Suprapubic skin (tissue), 4 donors: ENCODE data around the gene CTU1. TPM values are rescaled to one million over a fixed set of nuclear protein-coding genes. Genes with fewer than 3 reads are reported as not detected.
"Not testable (repeated sequence)": the region's sequence is repeated elsewhere in the genome, so short reads cannot be mapped to it uniquely, and the experiment has no call there.

Experiments
- DNase-seq, 2 donors: peaks; one replicate each; pipeline ENCODE4 v3.0.0-alpha.2; 2019; ENCODE audit warnings: low spot score in 2 of 2
- H3K27ac ChIP-seq: fragments of 200-600 bp; sonication (generic); one replicate; pipeline ENCODE4 v1.5.1; 2019
- H3K27me3 ChIP-seq: fragments of 200-600 bp; sonication (generic); one replicate; pipeline ENCODE4 v1.5.1; 2019
- H3K36me3 ChIP-seq: fragments of 200-600 bp; sonication (generic); one replicate; pipeline ENCODE4 v1.5.1; 2019
- H3K4me1 ChIP-seq: fragments of 200-600 bp; sonication (generic); one replicate; pipeline ENCODE4 v1.5.1; 2019
- H3K4me3 ChIP-seq: fragments of 200-600 bp; sonication (generic); one replicate; pipeline ENCODE4 v1.5.1; 2019; ENCODE audit warnings: mild to moderate bottlenecking
- H3K9me3 ChIP-seq: fragments of 200-600 bp; sonication (generic); one replicate; pipeline ENCODE4 v1.5.1; 2019
- EP300 ChIP-seq: sonication (generic); formaldehyde crosslinking; IDR thresholded peaks from one replicate; pipeline ENCODE4 v1.6.1; 2017; ENCODE audit warnings: antibody characterized with exemption
- POLR2A ChIP-seq, 2 donors: fragments of 450-650 bp; IDR thresholded peaks; one replicate each; pipeline ENCODE4 v1.6.1; 2017; ENCODE audit warnings: antibody characterized with exemption in 2 of 2, mild to moderate bottlenecking in 2 of 2, moderate library complexity in 2 of 2
- POLR2AphosphoS5 ChIP-seq, 3 donors: sonication (generic); formaldehyde crosslinking; IDR thresholded peaks; one replicate each; pipeline ENCODE4 v1.6.1; 2017; ENCODE audit warnings: antibody characterized with exemption in 3 of 3
- WGBS: methylation state at CpG from one replicate; pipeline ENCODE4 v1.1.5; 2018; 5-methylcytosine and 5-hydroxymethylcytosine counted together
- total RNA-seq, 4 donors: library from RNA; depleted of rRNA; stranded (reverse); fragments of >200 nt; gene quantifications; one replicate each; pipeline ENCODE4 v1.1.0, GENCODE V29; 2016
- TF ChIP-seq, protein P1 (sequence below), 2 donors: fragments of 200-600 bp in 1 of 2; fragments of 450-650 bp in 1 of 2; sonication (generic) in 1 of 2; IDR thresholded peaks; one replicate each; pipeline ENCODE4 v1.5.1; 2016 to 2019; ENCODE audit warnings: antibody characterized with exemption in 2 of 2, mild to moderate bottlenecking in 1 of 2, moderate library complexity in 1 of 2

Gene CTU1
- total RNA-seq, 4 donors from 2014 or later: 7.7 to 14.6 (median 12.9) TPM

GRCh38 chr19:51147663-51148062 is 39.5 kb upstream of the CTU1 start:
- 42% methylated on average over 1 of the region's 1 CpG for WGBS

DNA sequence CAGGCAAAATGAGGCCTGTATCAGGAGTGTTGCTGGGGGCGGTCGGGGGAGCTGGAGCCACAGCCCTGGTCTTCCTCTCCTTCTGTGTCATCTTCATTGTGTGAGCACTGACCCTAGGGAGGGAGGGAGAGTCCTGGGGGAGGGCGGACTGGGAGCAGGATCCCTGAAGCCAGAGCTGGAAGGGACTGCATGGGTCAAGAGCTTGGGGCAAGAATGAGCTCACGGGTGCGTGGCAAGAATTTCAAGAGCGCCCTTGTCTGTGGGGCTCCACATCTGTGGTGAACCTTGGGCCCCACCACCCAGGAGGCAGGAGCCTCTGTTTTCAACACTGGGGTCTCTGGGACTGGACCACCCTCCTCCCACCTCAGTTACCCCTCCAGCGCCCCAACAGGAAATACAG is 38.5 kb upstream of the CTU1 start:
- peaks cover 6% of the 10 kb centered on the region for H3K27me3 ChIP-seq
- TF ChIP-seq POLR2AphosphoS5 (IDR thresholded peaks at IDR 0.05): no peak
- TF ChIP-seq, protein P1, sequence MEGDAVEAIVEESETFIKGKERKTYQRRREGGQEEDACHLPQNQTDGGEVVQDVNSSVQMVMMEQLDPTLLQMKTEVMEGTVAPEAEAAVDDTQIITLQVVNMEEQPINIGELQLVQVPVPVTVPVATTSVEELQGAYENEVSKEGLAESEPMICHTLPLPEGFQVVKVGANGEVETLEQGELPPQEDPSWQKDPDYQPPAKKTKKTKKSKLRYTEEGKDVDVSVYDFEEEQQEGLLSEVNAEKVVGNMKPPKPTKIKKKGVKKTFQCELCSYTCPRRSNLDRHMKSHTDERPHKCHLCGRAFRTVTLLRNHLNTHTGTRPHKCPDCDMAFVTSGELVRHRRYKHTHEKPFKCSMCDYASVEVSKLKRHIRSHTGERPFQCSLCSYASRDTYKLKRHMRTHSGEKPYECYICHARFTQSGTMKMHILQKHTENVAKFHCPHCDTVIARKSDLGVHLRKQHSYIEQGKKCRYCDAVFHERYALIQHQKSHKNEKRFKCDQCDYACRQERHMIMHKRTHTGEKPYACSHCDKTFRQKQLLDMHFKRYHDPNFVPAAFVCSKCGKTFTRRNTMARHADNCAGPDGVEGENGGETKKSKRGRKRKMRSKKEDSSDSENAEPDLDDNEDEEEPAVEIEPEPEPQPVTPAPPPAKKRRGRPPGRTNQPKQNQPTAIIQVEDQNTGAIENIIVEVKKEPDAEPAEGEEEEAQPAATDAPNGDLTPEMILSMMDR (IDR thresholded peaks at IDR 0.05): no peak
- no peak for TF ChIP-seq POLR2A (IDR thresholded peaks at IDR 0.05)
- TF ChIP-seq EP300: no peak
- WGBS: 89% methylated on average over 7 of the region's 7 CpGs
- no peaks in the 10 kb centered on the region for H3K9me3 ChIP-seq
- DNase-seq: no peak
- no peak overlapping the region for H3K4me3 ChIP-seq
- H3K36me3 ChIP-seq: no peaks in the 10 kb centered on the region
- no peak overlapping the region for H3K27ac ChIP-seq
- no peaks in the 10 kb centered on the region for H3K4me1 ChIP-seq

More at GRCh38 chr19:51147663-51148062, 39.5 kb upstream of the CTU1 start:
- no peaks in the 10 kb centered on the region for H3K4me1 ChIP-seq
- no peak overlapping the region for H3K27ac ChIP-seq
- no peak overlapping the region for H3K4me3 ChIP-seq
- no peaks in the 10 kb centered on the region for H3K9me3 ChIP-seq
- H3K36me3 ChIP-seq: no peaks in the 10 kb centered on the region
- H3K27me3 ChIP-seq: no peaks in the 10 kb centered on the region
- TF ChIP-seq EP300 (no peak), POLR2AphosphoS5 (IDR thresholded peaks at IDR 0.05) (no peak), POLR2A (IDR thresholded peaks at IDR 0.05) (no peak)
- TF ChIP-seq, protein P1 (IDR thresholded peaks at IDR 0.05): no peak
- DNase-seq: no peak

DNA sequence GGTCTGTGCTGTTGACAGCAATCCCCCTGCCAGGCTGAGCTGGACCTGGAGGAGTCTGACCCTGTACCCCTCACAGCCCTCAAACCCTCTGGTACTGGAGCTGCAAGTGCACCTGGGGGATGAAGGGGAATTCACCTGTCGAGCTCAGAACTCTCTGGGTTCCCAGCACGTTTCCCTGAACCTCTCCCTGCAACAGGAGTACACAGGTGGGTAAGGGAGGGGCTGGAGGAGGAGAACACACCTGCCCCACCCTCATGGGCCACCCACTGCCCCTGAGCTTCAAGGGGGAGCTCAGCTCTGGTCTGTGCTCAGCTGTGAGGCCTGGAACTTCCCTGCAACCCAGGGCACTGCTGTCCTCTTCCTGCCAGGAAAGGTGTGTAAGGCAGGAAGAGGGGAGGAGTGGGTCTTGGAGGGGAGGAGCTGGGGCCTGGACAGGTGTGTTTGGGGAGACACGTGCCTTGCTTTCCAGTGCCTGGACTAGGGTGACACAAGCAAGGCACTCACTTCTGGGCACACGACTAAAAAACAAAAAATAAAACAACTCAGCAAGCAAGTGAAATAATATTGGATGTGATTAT is 37.8 kb upstream of the CTU1 start:
- Histone ChIP-seq H3K4me1 (no peaks in the 10 kb centered on the region), H3K27ac (no peak overlapping the region), H3K27me3 (peaks cover 14% of the 10 kb centered on the region), H3K4me3 (no peak overlapping the region), H3K36me3 (no peaks in the 10 kb centered on the region), H3K9me3 (no peaks in the 10 kb centered on the region)
- TF ChIP-seq POLR2AphosphoS5 (IDR thresholded peaks at IDR 0.05) (no peak), POLR2A (IDR thresholded peaks at IDR 0.05) (no peak), EP300 (no peak)
- TF ChIP-seq, protein P1 (IDR thresholded peaks at IDR 0.05): no peak
- DNase-seq: no peak
- 55% methylated on average over 4 of the region's 4 CpGs for WGBS

- DNase-seq: no peak
- WGBS: 78% methylated on average over 11 of the region's 11 CpGs
Observed at GRCh38 chr19:51144482-51145045, 36.4 kb upstream of the CTU1 start.

DNA sequence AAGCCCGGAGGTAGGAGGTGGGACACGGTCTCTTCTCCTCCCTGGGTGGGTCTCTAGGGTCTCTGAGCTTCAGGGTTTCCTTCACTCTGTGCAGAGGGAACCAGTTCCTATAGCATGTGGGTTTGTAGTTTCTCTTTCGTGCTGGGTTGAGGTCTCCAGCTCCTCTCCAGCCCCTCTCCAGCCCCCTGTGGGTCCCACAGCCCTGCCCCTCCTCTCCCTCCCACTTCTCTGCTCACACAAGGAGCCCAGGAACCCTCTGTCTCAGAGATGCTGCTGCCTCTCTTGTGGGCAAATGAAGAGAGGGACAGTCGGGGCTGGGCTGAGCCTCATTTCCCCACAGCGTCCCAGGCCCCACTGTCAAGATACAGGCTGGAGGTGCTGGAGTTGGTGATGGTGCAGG is 35.3 kb upstream of the CTU1 start:
- Histone ChIP-seq H3K27me3 (peaks cover 27% of the 10 kb centered on the region), H3K4me3 (no peak overlapping the region), H3K9me3 (no peaks in the 10 kb centered on the region), H3K4me1 (no peaks in the 10 kb centered on the region), H3K27ac (no peak overlapping the region), H3K36me3 (no peaks in the 10 kb centered on the region)
- DNase-seq: no peak
- TF ChIP-seq POLR2AphosphoS5 (IDR thresholded peaks at IDR 0.05) (no peak), POLR2A (IDR thresholded peaks at IDR 0.05) (no peak), EP300 (no peak)
- TF ChIP-seq, protein P1 (IDR thresholded peaks at IDR 0.05): no peak
- WGBS: 100% methylated on average over 2 of the region's 5 CpGs

More at GRCh38 chr19:51144482-51145045, 36.4 kb upstream of the CTU1 start:
- H3K4me3 ChIP-seq: no peak overlapping the region
- no peaks in the 10 kb centered on the region for H3K9me3 ChIP-seq
- no peaks in the 10 kb centered on the region for H3K4me1 ChIP-seq
- TF ChIP-seq, protein P1 (IDR thresholded peaks at IDR 0.05): no peak
- TF ChIP-seq POLR2A (IDR thresholded peaks at IDR 0.05): no peak
- no peak for TF ChIP-seq POLR2AphosphoS5 (IDR thresholded peaks at IDR 0.05)
- TF ChIP-seq EP300: no peak
- H3K36me3 ChIP-seq: no peaks in the 10 kb centered on the region
- peaks cover 21% of the 10 kb centered on the region for H3K27me3 ChIP-seq
- H3K27ac ChIP-seq: no peak overlapping the region

GRCh38 chr19:51142809-51143475 is 34.7 kb upstream of the CTU1 start:
- not testable (repeated sequence) for H3K4me1 ChIP-seq, H3K27ac ChIP-seq, H3K9me3 ChIP-seq, DNase-seq, H3K4me3 ChIP-seq, H3K36me3 ChIP-seq
- WGBS: 70% methylated on average over 8 of the region's 15 CpGs
- H3K27me3 ChIP-seq: peaks cover 32% of the 10 kb centered on the region
